GM10248 (cell line): ENCODE results near the gene SRRD.
A peak's percentile ranks its signal among the peaks of the same experiment; 100 is the strongest.

Experiments used
- CTCF ChIA-PET: fragments of 300-600 bp; sonication (Branson Sonifier 250); formaldehyde crosslinking; extraction: SDS; loops from one replicate; lab custom pipeline; 2021; ENCODE audit warnings: antibody characterized with exemption; lab: Yijun Ruan, JAX
- POLR2A ChIA-PET: fragments of 350-650 bp; sonication (Branson Sonifier 250); formaldehyde crosslinking; extraction: SDS; loops from one replicate; lab custom pipeline; 2020; ENCODE audit warnings: antibody characterized with exemption; lab: Yijun Ruan, JAX
- DNase-seq: peaks from one replicate; pipeline ENCODE4 v3.0.0; 2012; ENCODE audit errors: extremely low spot score
- CTCF ChIP-seq: IDR thresholded peaks from 2 replicates; pipeline ENCODE4 v1.5.1; 2012; ENCODE audit warnings: mild to moderate bottlenecking, low read depth; ENCODE audit errors: extremely low read depth, missing control alignments, control extremely low read depth

SRRD gene

GRCh38 chr22:26461188-26461810, 22.4 kb upstream of the SRRD start:
- ChIA-PET POLR2A (no interaction called here), CTCF (interaction anchor here (0.6 to 7.5 kb wide), 29 partner anchors 9 to 213 kb away, joined by 3 to 76 read pairs (median 6); partner anchors contain the start of genes HPS4 and SRRD)
- DNase-seq = peak; percentile 59
- peak; percentile 55 for TF ChIP-seq CTCF

GRCh38 chr22:26462051-26462450, 21.6 kb upstream of the SRRD start:
- no peak for DNase-seq
- no peak for TF ChIP-seq CTCF
- ChIA-PET CTCF (interaction anchor here (0.9 to 7.5 kb wide), 21 partner anchors 9 to 212 kb away, joined by 3 to 76 read pairs (median 7); partner anchors contain the start of genes HPS4 and SRRD), POLR2A (no interaction called here)

- TF ChIP-seq CTCF = no peak
- ChIA-PET CTCF (interaction anchor here (1.0 to 7.5 kb wide), 10 partner anchors 8 to 203 kb away, joined by 3 to 76 read pairs (median 7); no protein-coding TSS in a partner anchor), POLR2A (no interaction called here)
- DNase-seq = no peak
Measured at GRCh38 chr22:26462641-26463040, 21.0 kb upstream of the SRRD start.

- DNase-seq = no peak
- ChIA-PET POLR2A (no interaction called here), CTCF (interaction anchor here (1.0 to 7.5 kb wide), 7 partner anchors 10 to 210 kb away, joined by 3 to 76 read pairs (median 5); no protein-coding TSS in a partner anchor)
- no peak for TF ChIP-seq CTCF
Measured at GRCh38 chr22:26463101-26463661, 20.5 kb upstream of the SRRD start.

GRCh38 chr22:26463688-26464087, 20.0 kb upstream of the SRRD start:
- no peak for TF ChIP-seq CTCF
- DNase-seq = no peak
- ChIA-PET POLR2A (no interaction called here), CTCF (interaction anchor here (1.2 to 7.5 kb wide), 3 partner anchors 69 to 209 kb away, joined by 3 to 76 read pairs (median 65); no protein-coding TSS in a partner anchor)

- no peak for DNase-seq
- CTCF ChIA-PET = interaction anchor here (1.2 to 7.5 kb wide), 3 partner anchors 69 to 209 kb away, joined by 3 to 76 read pairs (median 65); no protein-coding TSS in a partner anchor
- TF ChIP-seq CTCF = no peak
- POLR2A ChIA-PET = interaction anchor here (0.6 kb wide), 1 partner anchor 178 kb away, joined by 6 read pairs; no protein-coding TSS in a partner anchor
Measured at GRCh38 chr22:26464312-26464711, 19.4 kb upstream of the SRRD start.
